Measurements from ENCODE around the gene ARFGEF2.

DNA sequence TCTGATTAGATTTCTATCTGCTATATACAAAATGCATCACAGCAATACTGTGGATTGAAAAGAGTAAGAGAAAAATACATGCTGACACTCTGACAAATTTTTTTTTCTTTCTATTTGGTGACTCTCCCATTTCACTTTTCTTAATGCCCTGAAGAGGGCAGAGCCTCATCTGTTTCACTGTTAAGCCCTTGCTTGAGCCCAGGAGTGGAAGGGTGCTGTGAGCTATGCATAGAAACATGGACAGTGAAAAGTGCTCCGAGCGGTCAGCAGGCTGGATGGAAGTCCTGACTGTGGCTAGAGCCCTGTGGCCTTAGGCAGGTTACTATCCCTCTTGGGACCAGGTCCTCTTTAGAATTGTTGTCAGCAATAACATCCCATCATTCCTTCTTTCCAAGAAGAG is 107.2 kb downstream of the ARFGEF2 start:
- TF ChIP-seq IRF1 (CRISPR knock-in tag; IDR thresholded peaks at IDR 0.05) (no peak), AFF4 (CRISPR knock-in tag; IDR thresholded peaks at IDR 0.05; ENCODE audit: borderline replicate concordance) (no peak), KAT7 (CRISPR knock-in tag; IDR thresholded peaks at IDR 0.05; ENCODE audit: borderline replicate concordance) (no peak), FOXJ3 (CRISPR knock-in tag; IDR thresholded peaks at IDR 0.05; ENCODE audit: borderline replicate concordance) (no peak), ATF2 (CRISPR knock-in tag; IDR thresholded peaks at IDR 0.05; ENCODE audit: borderline replicate concordance, low read depth) (no peak), GRHL2 (CRISPR knock-in tag; IDR thresholded peaks at IDR 0.05; ENCODE audit: insufficient replicate concordance, severe bottlenecking) (no peak)
- TF ChIP-seq, protein P1, sequence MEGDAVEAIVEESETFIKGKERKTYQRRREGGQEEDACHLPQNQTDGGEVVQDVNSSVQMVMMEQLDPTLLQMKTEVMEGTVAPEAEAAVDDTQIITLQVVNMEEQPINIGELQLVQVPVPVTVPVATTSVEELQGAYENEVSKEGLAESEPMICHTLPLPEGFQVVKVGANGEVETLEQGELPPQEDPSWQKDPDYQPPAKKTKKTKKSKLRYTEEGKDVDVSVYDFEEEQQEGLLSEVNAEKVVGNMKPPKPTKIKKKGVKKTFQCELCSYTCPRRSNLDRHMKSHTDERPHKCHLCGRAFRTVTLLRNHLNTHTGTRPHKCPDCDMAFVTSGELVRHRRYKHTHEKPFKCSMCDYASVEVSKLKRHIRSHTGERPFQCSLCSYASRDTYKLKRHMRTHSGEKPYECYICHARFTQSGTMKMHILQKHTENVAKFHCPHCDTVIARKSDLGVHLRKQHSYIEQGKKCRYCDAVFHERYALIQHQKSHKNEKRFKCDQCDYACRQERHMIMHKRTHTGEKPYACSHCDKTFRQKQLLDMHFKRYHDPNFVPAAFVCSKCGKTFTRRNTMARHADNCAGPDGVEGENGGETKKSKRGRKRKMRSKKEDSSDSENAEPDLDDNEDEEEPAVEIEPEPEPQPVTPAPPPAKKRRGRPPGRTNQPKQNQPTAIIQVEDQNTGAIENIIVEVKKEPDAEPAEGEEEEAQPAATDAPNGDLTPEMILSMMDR (IDR thresholded peaks at IDR 0.05), result no peak

All from WTC11 (cell line).